VCaP (cell line): ENCODE results near the gene CDH13.

Experiments used
- H3K27ac ChIP-seq: fragments of 450-650 bp; 2 replicates; pipeline ENCODE4 v1.5.1; 2017
- CTCF ChIP-seq: fragments of 450-650 bp; conservative IDR thresholded peaks from 2 replicates; pipeline ENCODE4 v1.5.1; 2017; ENCODE audit warnings: mild to moderate bottlenecking, moderate library complexity

The CDH13 gene

GRCh38 chr16:83029467-83029866, 402.7 kb downstream of the CDH13 start:
- TF ChIP-seq CTCF = no peak
- H3K27ac ChIP-seq = no peak overlapping the region

GRCh38 chr16:83031524-83031923, 404.8 kb downstream of the CDH13 start:
- TF ChIP-seq CTCF = no peak
- no peak overlapping the region for H3K27ac ChIP-seq

GRCh38 chr16:83037102-83037501, 410.3 kb downstream of the CDH13 start:
- TF ChIP-seq CTCF = no peak
- H3K27ac ChIP-seq = no peak overlapping the region

GRCh38 chr16:83037884-83038283, 411.1 kb downstream of the CDH13 start:
- no peak for TF ChIP-seq CTCF
- no peak overlapping the region for H3K27ac ChIP-seq

GRCh38 chr16:83040174-83040573, 413.4 kb downstream of the CDH13 start:
- no peak for TF ChIP-seq CTCF
- no peak overlapping the region for H3K27ac ChIP-seq

GRCh38 chr16:83044589-83044988, 417.8 kb downstream of the CDH13 start:
- no peak for TF ChIP-seq CTCF
- H3K27ac ChIP-seq = no peak overlapping the region

GRCh38 chr16:83045790-83046189, 419.0 kb downstream of the CDH13 start:
- no peak for TF ChIP-seq CTCF
- H3K27ac ChIP-seq = no peak overlapping the region

- no peak overlapping the region for H3K27ac ChIP-seq
- TF ChIP-seq CTCF = no peak
Observed at GRCh38 chr16:83046664-83047063, 419.9 kb downstream of the CDH13 start.
